ENCODE measurements around the gene AFF3.
A peak's percentile ranks its signal among the peaks of the same experiment; 100 is the strongest.
"Not testable (repeated sequence)": the region's sequence is repeated elsewhere in the genome, so short reads cannot be mapped to it uniquely, and the experiment has no call there.

The AFF3 gene

GRCh38 chr2:99688699-99689098 is 453.7 kb downstream of the AFF3 start:
- DNase-seq, result no peak

- DNase-seq, result no peak
Measured at GRCh38 chr2:99682275-99683060, 459.9 kb downstream of the AFF3 start.

GRCh38 chr2:99680946-99681345 is 461.4 kb downstream of the AFF3 start:
- no peak for DNase-seq

- DNase-seq, result no peak
Measured at GRCh38 chr2:99679518-99679917, 462.9 kb downstream of the AFF3 start.

GRCh38 chr2:99678625-99679024 is 463.8 kb downstream of the AFF3 start:
- no peak for DNase-seq

GRCh38 chr2:99677814-99678213 is 464.6 kb downstream of the AFF3 start:
- no peak for DNase-seq

GRCh38 chr2:99675130-99675661 is 467.2 kb downstream of the AFF3 start:
- DNase-seq, result no peak

- no peak for DNase-seq
Measured at GRCh38 chr2:99674090-99674489, 468.3 kb downstream of the AFF3 start.

GRCh38 chr2:99672766-99673350 is 469.5 kb downstream of the AFF3 start:
- DNase-seq, result no peak

- no peak for DNase-seq
Measured at GRCh38 chr2:99670768-99671734, 471.3 kb downstream of the AFF3 start.

GRCh38 chr2:99666256-99666655 is 476.1 kb downstream of the AFF3 start:
- no peak for DNase-seq

- no peak for DNase-seq
Measured at GRCh38 chr2:99663641-99664040, 478.7 kb downstream of the AFF3 start.

- DNase-seq, result peak; percentile 76
Measured at GRCh38 chr2:99662761-99663341, 479.5 kb downstream of the AFF3 start.

GRCh38 chr2:99661761-99662160 is 480.6 kb downstream of the AFF3 start:
- not testable (repeated sequence) for DNase-seq

- no peak for DNase-seq
Measured at GRCh38 chr2:99660616-99661406, 481.6 kb downstream of the AFF3 start.

- DNase-seq, result no peak
Measured at GRCh38 chr2:99659874-99660273, 482.5 kb downstream of the AFF3 start.

- no peak for DNase-seq
Measured at GRCh38 chr2:99657691-99658258, 484.6 kb downstream of the AFF3 start.

GRCh38 chr2:99656994-99657393 is 485.4 kb downstream of the AFF3 start:
- DNase-seq, result no peak

- no peak for DNase-seq
Measured at GRCh38 chr2:99653433-99653832, 489.0 kb downstream of the AFF3 start.

- DNase-seq, result no peak
Measured at GRCh38 chr2:99652862-99653261, 489.5 kb downstream of the AFF3 start.

- no peak for DNase-seq
Measured at GRCh38 chr2:99651930-99652670, 490.3 kb downstream of the AFF3 start.
